Measurements from ENCODE around the gene MYLK. TPM values are rescaled to one million over a fixed set of nuclear protein-coding genes. Genes with fewer than 3 reads are reported as not detected.
A peak's percentile ranks its signal among the peaks of the same experiment; 100 is the strongest.

Gene MYLK
- total RNA-seq, 1 donor from 2014 or later, result 81.4 TPM

GRCh38 chr3:123764647-123765046 is 119.5 kb downstream of the MYLK start:
- TF ChIP-seq CTCF (conservative IDR thresholded peaks at IDR 0.05; ENCODE audit: low read depth, low read length), result no peak
- no peak overlapping the region for H3K4me3 ChIP-seq (ENCODE audit: low read depth, low read length)
- no peak for DNase-seq (ENCODE audit: low read depth)

GRCh38 chr3:123762805-123763204 is 121.3 kb downstream of the MYLK start:
- no peak overlapping the region for H3K4me3 ChIP-seq (ENCODE audit: low read depth, low read length)
- no peak for TF ChIP-seq CTCF (conservative IDR thresholded peaks at IDR 0.05; ENCODE audit: low read depth, low read length)
- no peak for DNase-seq (ENCODE audit: low read depth)

GRCh38 chr3:123760817-123761216 is 123.3 kb downstream of the MYLK start:
- no peak for DNase-seq (ENCODE audit: low read depth)
- TF ChIP-seq CTCF (conservative IDR thresholded peaks at IDR 0.05; ENCODE audit: low read depth, low read length), result no peak
- H3K4me3 ChIP-seq (ENCODE audit: low read depth, low read length), result no peak overlapping the region

- no peak for TF ChIP-seq CTCF (conservative IDR thresholded peaks at IDR 0.05; ENCODE audit: low read depth, low read length)
- H3K4me3 ChIP-seq (ENCODE audit: low read depth, low read length), result no peak overlapping the region
- no peak for DNase-seq (ENCODE audit: low read depth)
These were observed 124.3 kb downstream of the MYLK start for GRCh38 chr3:123759871-123760270.

- no peak for TF ChIP-seq CTCF (conservative IDR thresholded peaks at IDR 0.05; ENCODE audit: low read depth, low read length)
- no peak for DNase-seq (ENCODE audit: low read depth)
These were observed 124.8 kb downstream of the MYLK start for GRCh38 chr3:123759311-123759710.

GRCh38 chr3:123758081-123758564 is 126.0 kb downstream of the MYLK start:
- H3K4me3 ChIP-seq (ENCODE audit: low read depth, low read length), result no peak overlapping the region
- DNase-seq (ENCODE audit: low read depth), result peak; percentile 87
- TF ChIP-seq CTCF (conservative IDR thresholded peaks at IDR 0.05; ENCODE audit: low read depth, low read length), result no peak

More at GRCh38 chr3:123759311-123759710, 124.8 kb downstream of the MYLK start:
- no peak overlapping the region for H3K4me3 ChIP-seq (ENCODE audit: low read depth, low read length)

GRCh38 chr3:123757281-123757940 is 126.7 kb downstream of the MYLK start:
- TF ChIP-seq CTCF (conservative IDR thresholded peaks at IDR 0.05; ENCODE audit: low read depth, low read length), result no peak
- H3K4me3 ChIP-seq (ENCODE audit: low read depth, low read length), result no peak overlapping the region
- no peak for DNase-seq (ENCODE audit: low read depth)
